Measurements from ENCODE around the gene ESYT2. TPM values are rescaled to one million over a fixed set of nuclear protein-coding genes. Genes with fewer than 3 reads are reported as not detected.

ESYT2 gene
- total RNA-seq, 1 experiment from 2014 or later, result 39.0 TPM

DNA sequence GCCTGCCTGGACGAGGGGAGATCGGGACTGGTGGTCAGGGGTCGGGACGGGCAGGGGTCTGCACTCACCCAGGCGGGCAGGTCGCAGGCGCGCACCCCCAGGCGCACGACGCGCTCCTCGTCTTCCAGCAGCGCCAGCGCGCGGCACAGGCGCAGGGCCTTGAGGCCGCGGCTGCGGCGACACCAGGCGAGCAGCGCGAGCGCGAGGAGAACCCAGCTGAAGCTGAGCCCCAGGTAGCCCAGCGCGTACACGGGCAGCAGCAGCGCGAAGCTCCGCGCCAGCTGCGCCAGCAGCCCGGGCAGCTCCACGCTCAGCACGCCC lies 328 bp downstream of the ESYT2 start:
- Histone ChIP-seq H2BK15ac (ENCODE audit: low read depth, low read length) (no peak overlapping the region), H3K4me2 (ENCODE audit: insufficient read depth, insufficient read length, low read length) (peak overlapping the region; percentile 11), H4K20me1 (ENCODE audit: control insufficient read depth, insufficient read depth, insufficient read length) (no peaks in the 10 kb centered on the region), H3T11ph (ENCODE audit: low read length) (no peak overlapping the region), H4K5ac (ENCODE audit: insufficient read length, low read depth, low read length) (no peak overlapping the region), H2BK5ac (ENCODE audit: insufficient read length, low read length) (no peak overlapping the region), H3K4me1 (ENCODE audit: insufficient read depth, low read length) (peaks cover 7% of the 10 kb centered on the region), H4K8ac (replicated peaks; ENCODE audit: insufficient read length, low read depth, low read length) (no peak overlapping the region), H3K23ac (ENCODE audit: insufficient read length, low read depth, low read length) (no peak overlapping the region), H3K23me2 (ENCODE audit: insufficient read length, low read depth, low read length, poor library complexity, severe bottlenecking) (peaks cover 12% of the 10 kb centered on the region), H3K79me1 (ENCODE audit: insufficient read depth, low read depth, low read length, poor library complexity, severe bottlenecking) (peaks cover 5% of the 10 kb centered on the region), H2AFZ (ENCODE audit: low read length) (no peak overlapping the region), H3K9ac (ENCODE audit: extremely low read depth, insufficient read length, low read length) (no peak overlapping the region), H3K18ac (ENCODE audit: insufficient read length, low read depth, low read length) (no peak overlapping the region), H2AK5ac (ENCODE audit: insufficient read length, low read length) (no peak overlapping the region), H4K91ac (ENCODE audit: insufficient read length, low read depth, low read length) (no peak overlapping the region), H3K27me3 (ENCODE audit: insufficient read depth, low read length) (no peaks in the 10 kb centered on the region; the same call in none of the 2 replicates), H2BK20ac (ENCODE audit: low read depth, low read length, poor library complexity, severe bottlenecking) (no peak overlapping the region), H2BK12ac (ENCODE audit: insufficient read length, low read depth, low read length) (no peak overlapping the region), H3K79me2 (ENCODE audit: insufficient read depth, low read length) (peaks cover 14% of the 10 kb centered on the region; the same call in 1 of the 2 replicates), H3K14ac (ENCODE audit: insufficient read depth, low read length) (no peak overlapping the region), H3K4ac (ENCODE audit: low read depth, low read length) (no peak overlapping the region), H3K56ac (ENCODE audit: insufficient read length, low read depth, low read length) (no peak overlapping the region), H2BK120ac (ENCODE audit: low read depth, low read length, poor library complexity, severe bottlenecking) (no peak overlapping the region), H3K27ac (ENCODE audit: insufficient read length, low read depth, low read length) (no peak overlapping the region), H3K9me3 (ENCODE audit: control insufficient read depth, low read depth, low read length) (no peaks in the 10 kb centered on the region)
- Mint-ChIP-seq H3K27me3 (ENCODE audit: low read depth) (peaks cover 13% of the 10 kb centered on the region), H3K4me1 (peaks cover 38% of the 10 kb centered on the region in 2 experiments), H3K36me3 (ENCODE audit: insufficient read depth in 1 of 3, low read depth in 3 of 3) (peaks cover 0 to 7% (median 0%) of the 10 kb centered on the region in 3 experiments; a peak in 2 of 7 replicates), H3K27ac (peak overlapping the region in 1 of 3 experiments; percentile 44; a peak in 1 of 7 replicates), H3K4me3 (peak overlapping the region; percentile 69 to 81), H3K9me3 (no peaks in the 10 kb centered on the region)
- WGBS (ENCODE audit: extremely low coverage, insufficient read length, low lambda C conversion rate), result no CpG with 5 or more reads among the region's 38 CpGs
- TF ChIP-seq, protein P1, sequence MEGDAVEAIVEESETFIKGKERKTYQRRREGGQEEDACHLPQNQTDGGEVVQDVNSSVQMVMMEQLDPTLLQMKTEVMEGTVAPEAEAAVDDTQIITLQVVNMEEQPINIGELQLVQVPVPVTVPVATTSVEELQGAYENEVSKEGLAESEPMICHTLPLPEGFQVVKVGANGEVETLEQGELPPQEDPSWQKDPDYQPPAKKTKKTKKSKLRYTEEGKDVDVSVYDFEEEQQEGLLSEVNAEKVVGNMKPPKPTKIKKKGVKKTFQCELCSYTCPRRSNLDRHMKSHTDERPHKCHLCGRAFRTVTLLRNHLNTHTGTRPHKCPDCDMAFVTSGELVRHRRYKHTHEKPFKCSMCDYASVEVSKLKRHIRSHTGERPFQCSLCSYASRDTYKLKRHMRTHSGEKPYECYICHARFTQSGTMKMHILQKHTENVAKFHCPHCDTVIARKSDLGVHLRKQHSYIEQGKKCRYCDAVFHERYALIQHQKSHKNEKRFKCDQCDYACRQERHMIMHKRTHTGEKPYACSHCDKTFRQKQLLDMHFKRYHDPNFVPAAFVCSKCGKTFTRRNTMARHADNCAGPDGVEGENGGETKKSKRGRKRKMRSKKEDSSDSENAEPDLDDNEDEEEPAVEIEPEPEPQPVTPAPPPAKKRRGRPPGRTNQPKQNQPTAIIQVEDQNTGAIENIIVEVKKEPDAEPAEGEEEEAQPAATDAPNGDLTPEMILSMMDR (conservative IDR thresholded peaks at IDR 0.05), result no peak
- DNase-seq, result peak; percentile 43
